NCI-H2227 (cell line): ENCODE results near the gene RNF169.
"Not testable (repeated sequence)": the region's sequence is repeated elsewhere in the genome, so short reads cannot be mapped to it uniquely, and the experiment has no call there.

Source experiments
- DNase-seq: peaks from one replicate; lab custom pipeline; 2025; ENCODE audit not compliant: unreplicated experiment; lab: John Stamatoyannopoulos, UW

The RNF169 gene

DNA sequence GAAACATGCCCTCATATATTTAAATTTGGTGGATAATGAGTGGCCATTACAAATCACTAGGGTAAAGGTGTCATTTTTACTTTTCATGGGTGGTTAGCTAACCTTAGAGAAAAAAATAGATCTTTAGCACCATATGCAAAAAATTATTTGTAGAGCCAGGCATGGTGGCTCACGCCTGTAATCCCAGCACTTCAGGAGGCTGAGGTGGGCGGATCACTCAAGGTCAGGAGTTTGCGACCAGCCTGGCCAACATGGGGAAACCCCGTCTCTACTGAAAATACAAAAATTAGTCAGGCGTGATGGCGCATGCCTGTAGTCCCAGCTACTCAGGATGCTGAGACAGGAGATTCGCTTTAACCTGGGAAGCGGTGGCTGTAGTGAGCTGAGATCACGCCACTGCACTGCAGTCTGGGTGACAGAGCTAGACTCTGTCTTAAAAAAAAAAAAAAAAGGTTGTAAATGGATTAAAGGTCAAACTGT, 19.6 kb downstream of the RNF169 start:
- not testable (repeated sequence) for DNase-seq

DNA sequence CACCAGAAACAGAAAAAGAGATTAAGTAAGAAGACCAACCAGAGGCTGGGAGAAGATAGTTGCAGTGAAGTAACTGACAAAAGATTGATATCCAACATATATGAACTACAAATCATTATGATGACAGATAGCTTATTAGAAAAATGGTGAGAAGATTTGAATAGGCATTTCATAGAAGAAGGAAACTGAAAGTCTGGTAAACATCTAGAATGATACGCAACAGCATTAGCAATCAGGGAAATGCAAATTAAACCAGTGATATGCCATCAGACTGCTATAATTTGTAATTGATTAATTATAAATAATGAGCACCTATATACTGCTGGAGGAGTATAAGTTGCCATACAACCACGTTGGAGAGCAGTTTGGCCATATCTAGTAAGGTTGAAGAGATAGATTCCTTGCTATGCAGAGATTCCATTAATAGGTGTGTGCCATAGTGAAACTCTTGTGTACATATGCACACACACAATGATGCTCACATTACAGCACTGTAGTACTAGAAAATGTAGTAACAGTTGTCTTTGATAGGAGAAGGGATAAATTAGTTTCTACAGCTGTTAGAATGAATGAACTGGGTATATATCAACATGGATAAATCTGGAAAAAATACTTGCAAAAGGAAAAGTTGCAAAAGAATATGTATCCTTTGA, 20.5 kb downstream of the RNF169 start:
- no peak for DNase-seq

DNA sequence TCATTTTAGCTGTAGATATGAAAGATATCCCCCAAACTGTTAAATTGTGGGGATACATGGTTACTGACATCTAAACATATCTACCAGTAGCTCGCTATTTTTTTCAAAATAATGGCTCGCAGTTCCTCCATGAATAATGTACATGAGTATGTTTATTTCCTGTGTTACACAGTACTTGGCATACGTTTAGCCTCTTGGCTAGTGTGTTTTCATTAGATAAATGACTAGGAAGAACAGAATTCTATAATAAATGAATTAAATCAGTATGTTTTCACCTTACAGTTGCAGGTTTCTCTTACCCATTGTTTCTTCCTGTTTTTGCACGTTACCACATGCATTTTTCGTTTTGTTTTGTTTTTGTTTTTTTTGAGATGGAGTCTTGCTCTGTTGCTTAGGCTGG, 21.8 kb downstream of the RNF169 start:
- no peak for DNase-seq

DNA sequence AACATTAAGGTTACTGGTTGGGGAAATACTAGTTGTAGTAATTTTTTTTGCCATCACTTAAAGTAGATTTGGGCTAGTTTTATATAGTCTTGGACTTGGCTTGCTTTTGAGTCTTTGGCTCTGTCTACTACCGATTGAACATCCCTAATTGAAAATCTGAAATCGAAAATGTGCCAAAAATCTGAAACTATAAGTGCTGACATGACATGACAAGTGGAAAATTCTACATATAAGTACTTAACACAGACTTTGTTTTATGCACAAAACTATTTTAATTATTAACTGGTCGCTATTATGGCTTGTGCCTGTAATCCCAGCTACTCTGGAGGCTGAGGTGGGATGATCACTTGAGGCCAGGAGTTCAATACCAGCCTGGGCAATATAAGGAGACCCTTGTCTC, 22.5 kb downstream of the RNF169 start:
- no peak for DNase-seq

DNA sequence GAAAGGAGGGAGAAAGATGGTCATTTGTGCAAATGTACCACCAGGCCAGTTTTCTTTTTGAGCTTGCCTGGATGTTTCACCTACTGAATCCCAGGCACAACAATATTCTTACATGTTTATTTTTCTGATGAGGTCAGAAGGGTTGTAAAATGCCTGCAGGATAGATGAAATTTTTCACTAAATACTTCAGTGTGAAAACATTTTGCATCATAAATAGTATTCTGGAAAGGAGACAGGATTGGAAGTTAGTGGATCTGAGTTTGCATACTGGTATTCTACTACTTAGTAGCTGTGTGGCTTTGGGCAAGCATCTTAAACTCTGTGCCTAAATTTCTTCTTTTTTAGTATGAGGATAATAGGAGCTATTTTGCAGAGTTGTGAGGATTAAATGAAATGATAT, 24.8 kb downstream of the RNF169 start:
- DNase-seq: no peak

DNA sequence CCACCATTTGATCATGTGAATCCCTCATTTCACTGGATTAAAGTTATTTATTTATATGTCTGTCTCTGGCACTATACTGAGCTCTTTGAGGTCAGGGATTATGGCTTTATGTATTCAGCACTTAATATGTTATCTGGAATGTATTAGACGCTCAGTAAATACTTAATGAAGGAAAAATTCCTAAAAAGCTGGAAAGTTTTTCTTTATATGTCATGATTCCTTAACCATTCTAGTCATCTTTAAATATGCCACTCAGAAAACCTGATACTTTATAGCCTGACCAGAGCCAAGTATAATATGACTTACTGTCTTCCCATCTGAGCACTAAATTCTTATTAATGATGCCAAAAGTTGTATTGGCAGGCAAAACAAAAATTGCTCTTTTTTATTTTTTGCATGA, 27.1 kb downstream of the RNF169 start:
- no peak for DNase-seq

DNA sequence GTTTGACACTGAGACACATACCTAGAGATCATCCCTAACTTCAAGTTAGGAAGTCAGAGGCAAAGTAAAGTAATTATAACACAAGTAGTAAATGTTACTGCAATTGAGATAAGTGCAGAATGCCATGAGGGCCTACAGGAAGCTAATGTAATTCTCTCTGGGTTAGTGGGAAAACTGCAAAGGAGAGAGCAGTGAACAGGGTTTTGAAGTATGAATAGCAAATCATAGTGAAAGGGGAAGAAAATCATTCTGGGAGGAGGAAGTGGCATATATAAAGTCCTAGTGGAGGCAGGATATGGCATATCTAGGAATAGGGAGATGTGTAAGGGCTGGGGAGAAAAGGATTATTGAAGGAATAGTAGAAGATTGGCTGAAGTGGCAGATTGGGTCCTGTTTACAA, 27.9 kb downstream of the RNF169 start:
- no peak for DNase-seq

DNA sequence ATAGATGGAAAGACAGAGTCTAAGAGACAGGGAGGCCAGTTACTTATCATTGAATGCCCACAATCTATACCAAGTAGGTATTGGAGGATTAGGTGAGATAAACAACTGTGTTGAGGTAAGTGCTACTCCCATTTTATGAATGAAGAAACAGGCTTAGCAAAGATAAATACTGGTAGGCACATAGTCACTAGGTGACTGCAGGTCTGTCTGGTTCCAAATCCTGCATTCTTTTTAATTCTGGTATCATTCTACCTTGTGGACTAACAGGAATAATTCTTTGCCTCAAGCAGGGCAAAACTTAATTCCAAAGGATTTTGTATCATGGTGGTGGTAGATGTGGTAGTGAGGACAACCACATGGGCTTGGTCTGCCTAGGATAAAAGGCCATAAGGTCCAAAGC, 28.4 kb downstream of the RNF169 start:
- no peak for DNase-seq

DNA sequence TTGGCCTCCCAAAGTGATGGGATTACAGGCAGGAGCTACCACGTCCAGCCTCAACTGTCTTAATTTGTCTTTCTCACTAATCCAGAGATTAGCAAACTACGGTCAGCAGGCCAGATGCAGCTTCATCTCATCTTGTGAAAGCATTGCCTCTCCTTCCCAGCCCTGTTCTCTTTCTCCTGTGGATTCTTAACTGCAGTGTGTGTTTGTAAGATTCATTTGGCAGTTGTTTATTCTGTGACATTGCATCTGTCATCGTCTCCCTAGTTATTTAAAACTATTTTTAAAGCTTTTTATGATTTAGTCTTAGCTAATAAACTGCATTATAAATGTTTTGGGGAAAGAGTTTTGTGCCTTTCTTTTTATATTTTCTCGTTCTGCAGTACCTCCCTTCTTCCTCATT, 29.2 kb downstream of the RNF169 start:
- no peak for DNase-seq

DNA sequence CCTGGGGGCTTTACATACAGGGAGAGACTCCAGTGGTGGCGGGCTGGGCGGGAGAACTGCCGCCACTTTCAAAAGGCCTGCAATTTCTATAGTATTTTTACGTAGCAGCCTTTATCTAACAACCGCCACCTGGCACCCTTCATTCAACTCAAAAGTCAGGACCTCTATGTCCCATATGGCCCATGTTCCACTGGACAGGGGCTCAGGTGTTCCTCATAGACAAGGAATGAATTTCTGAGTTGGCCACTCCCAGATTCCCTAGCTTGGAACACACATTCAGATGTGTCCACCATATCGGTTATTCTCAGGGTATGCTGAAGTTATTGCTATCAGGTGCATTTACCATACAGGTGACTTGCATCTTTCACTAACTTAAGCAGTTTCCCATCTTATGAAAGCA, 29.9 kb downstream of the RNF169 start:
- no peak for DNase-seq

DNA sequence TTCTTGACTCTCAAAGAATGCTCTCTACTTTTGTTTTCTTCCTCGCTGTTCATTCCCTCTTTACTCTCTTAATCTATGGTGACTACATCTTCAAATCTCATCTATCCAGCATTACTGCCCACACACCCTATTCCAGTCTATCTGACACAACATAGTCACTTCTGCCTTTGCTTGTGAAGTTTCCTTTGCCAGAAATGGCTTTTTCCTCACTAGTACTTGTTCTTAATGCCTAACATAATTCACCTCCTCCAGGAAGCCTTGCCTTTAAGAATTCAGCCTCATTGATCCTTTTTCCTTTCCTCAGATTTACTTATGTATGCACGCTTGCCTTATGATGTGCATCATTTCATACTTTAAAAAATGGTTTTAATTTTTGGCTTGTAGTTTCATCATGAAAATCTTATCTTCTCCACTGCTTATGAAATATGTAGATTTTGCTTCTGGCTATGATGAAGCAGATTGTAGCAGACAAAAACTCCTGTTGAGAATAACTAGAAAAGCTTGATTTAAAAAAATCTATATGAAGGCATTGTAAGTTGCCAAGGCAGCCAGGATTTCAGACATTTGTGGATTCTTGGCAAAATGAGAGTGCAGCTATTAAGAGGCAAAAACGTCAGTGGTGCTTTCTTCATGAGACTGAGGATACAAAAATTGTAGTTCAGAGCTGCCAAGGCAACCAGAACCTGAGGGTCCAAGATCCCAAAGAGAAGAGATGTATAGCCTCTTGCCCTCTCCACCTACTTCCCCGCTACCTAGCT, 31.8 kb downstream of the RNF169 start:
- DNase-seq: no peak

DNA sequence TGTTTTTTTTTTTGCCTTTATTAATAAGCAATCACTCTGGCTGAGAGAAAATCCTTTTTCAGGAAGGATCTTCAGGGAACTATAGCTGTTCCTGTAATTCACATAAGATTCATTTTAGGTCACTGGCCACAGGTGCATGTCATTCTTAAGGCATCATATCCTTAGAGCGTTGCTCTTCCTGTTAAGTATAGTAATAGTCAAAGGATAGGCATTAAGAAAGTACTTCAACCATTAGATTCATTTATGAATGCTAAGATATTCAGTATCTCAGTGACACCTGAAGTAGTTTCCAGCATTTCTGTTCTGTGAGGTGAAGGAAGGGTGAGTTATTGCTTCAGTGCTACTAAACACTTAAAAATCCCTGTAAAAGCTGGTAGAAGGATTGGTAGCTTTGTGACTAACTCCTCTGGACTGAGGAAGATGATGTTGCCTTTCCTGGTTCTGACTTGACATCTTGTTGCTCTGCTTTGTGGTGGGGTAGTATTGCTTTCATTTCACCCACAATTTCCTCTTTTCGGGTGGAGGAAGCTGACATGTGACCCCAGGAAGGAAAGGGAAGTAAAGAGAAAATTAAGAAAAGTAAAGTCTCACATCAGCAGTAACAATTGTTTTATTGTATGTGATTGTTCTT, 34.7 kb downstream of the RNF169 start:
- DNase-seq: no peak

DNA sequence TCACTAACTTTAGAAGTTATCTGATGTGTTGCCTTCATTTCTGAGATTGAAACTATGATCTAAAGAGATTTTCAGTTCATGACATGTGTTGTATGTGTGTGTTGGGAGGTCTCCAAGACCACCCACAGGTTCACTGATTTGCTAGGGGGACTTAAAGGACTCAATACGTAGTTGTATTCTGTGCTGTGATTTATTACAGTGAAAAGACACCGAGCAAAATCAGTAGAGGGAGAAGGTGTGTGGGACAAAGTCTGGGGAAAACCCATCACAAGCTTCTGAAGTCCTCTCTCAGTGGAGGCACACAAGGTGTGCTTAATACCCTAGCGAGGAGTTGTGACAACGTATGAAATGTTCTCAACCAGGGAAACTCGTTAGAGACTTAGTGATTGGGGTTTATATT, 35.6 kb downstream of the RNF169 start:
- DNase-seq: no peak

DNA sequence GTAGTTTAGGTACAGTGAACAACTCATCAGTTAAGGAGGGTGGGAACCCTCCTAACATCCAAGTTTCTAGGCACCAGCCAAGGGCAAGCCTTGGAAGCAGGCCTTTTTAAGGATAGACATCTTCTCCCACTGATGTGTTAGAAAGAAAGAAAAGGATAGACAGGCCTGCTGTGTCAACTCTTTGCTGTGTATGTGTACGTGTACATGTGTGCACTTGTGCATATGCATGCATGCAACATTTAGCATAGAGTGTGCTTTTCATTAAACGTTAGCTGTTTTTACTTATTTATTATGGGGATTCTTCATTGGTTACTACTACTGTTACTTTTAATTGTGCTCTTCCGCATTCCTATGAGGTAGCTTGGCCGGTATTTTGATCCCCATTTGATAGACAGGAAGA, 36.1 kb downstream of the RNF169 start:
- DNase-seq: no peak

DNA sequence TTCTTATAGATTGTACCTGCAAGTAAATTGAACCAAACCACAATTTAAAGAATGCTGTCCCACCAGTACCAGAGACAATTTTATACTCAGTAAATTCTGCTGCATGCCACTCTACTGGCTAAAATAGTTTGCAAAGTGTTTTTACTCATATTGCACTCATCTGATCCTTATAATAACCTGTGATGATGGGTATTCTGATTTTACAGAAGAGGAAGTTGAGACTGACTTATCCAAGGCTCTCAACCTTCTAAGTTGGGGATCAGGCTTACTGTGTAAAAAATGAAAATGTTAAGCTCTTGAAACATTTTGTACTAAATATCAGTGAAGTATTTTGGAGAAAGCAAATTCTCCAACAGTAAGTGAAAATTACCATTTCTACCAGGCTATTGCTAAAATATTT, 37.9 kb downstream of the RNF169 start:
- no peak for DNase-seq

DNA sequence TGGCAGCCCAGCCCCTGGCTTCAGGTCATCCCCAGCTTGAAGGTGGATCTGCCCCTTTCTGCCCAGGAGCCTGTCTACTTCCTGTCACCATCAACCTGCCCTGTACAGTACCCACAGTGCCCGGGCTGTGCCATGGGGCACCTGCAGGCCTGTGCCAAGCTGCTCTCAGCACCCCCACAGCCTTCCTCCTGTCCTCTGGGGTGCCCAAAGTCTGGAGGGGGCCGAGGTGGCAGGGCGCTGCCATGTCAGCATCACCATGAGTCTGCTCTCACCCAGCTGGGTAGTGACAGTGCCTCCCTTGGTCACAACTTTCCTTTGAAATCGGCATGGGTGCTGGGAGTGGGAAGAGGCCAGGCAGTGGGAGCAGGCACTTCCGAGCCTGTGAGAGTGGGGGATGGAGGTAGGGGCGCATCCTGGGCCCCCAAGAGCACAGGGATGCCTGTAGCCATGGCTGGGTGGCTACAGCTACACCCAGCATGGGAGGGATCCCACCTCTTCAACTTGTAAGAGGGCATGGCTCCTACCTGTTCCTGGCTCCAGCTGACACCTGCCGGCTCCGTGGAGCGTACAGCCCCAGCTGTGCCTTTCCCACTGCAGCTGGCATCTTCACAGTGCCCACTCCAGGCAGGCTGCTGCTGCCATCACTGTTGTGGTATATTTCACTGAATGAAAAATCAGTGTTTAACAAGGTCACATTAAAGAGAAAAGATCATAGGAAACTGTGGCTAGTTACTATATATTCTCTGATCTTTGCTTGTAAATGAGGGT, 42.9 kb downstream of the RNF169 start:
- no peak for DNase-seq

DNA sequence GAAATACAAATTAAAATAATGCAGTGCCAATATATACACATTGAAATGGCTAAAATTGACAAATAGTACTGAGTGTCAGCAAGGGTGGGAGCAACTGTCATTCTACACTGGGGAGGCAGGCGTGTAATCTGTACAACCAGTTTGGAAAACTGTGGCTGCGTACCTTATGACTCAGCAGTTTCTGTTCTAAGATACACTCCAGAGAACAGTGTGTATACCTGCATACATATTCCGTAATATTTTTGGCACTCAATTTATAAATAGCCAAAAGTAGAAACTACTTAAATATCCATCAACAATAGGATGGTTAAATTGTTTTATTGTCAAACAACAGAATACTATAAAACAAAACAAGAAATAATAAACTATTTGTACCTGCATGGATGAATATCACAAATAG, 57.6 kb downstream of the RNF169 start:
- DNase-seq: no peak

DNA sequence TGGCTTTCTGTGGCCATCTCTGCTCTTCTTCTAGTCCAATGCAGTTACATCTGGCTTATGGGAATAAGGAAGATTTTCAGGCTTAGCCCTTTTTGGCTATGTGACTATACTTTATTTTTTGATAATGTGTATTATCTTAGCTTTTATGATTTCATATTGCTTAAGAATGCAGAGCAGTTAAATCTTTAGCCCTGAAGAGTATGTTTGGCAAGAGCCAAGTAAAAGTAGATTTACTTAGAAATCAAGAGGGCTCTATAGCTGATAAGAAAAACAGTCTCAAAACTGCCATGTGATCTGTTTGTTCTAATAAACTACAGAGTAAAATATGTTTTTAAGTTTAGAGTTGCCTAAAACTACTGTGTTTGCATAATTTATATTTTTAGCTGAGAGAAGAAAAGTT, 61.2 kb downstream of the RNF169 start:
- no peak for DNase-seq

DNA sequence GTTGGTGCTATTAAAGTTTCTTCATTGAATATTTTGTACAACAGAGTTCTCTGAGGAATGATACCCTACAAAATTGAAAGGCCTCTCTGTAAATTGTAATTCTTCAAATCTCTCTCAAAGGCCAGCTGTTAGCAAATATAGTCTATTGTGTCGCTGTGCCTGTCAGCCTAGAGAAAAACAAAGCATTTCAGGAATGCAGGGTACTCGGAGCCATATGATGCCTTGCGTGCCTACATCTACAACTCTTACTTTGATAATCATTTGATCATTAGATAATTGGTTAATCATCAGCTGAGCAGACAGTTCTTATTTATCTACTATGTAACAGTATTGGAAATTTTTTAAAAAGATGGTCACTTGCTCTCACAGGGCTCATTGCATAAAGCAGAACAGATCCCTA, 67.3 kb downstream of the RNF169 start:
- no peak for DNase-seq

DNA sequence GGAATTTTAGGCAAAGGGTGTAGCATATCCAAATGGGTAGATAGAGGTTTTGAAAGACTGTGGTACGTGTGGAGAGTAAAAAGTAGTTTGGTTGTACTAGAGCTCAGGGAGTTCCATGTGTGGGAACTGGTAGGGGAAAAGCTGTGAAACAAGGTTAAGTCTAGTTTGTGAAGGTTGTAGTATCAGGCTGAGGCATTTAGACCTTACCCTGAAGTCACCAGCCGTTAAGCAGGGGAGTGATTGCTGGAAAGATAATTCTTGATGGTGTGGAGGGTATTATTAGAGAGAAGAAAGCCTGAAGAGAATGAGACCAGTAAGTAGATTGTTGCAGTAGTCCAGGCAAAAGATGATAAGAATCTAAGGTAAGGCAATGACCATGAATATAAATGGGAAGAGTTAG, 68.0 kb downstream of the RNF169 start:
- DNase-seq: no peak

DNA sequence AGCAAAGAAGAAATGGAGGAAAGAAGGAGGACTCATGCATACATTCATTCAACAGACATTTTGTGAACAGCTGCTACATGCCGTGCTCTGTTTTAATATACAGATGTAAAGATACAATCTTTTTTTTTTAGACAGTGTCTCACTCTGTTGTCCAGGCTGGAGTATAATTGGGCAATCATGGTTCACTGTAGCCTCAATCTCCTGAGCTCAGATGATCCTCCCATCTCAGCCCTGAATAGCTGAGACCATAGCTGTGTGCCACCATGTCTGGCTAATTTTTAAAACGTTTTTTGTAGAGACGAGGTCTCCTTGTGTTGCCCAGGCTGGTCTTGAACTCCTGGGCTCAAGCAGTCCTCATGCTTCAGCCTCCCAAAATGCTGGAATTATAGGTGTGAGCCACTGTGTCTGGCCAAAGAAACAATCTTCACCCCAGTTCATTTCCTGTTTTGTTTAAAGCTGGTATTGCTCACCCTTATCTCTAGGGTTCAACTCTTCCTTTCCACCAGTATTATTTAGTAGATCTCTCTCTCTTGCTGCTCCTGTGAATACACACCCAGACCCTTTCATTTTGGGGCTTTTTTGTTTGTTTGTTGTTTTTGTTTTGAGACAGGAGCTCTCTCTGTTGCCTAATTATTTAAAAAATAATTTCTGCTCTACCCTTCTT, 69.8 kb downstream of the RNF169 start:
- no peak for DNase-seq
